BE2C (cell line): Measurements from ENCODE around the gene TGM3.

Source experiments
- DNase-seq: peaks from one replicate; pipeline ENCODE4 v3.0.0-alpha.2; 2020
- H3K27me3 ChIP-seq: fragments of 250-450 bp; sonication (Bioruptor Pico); 2 replicates; pipeline ENCODE4 v1.5.1; 2020; ENCODE audit warnings: mild to moderate bottlenecking
- H3K36me3 ChIP-seq: fragments of 250-450 bp; sonication (Bioruptor Pico); 2 replicates; pipeline ENCODE4 v1.5.1; 2020; ENCODE audit warnings: mild to moderate bottlenecking
- H3K4me1 ChIP-seq: fragments of 250-450 bp; sonication (Bioruptor Pico); 2 replicates; pipeline ENCODE4 v1.5.1; 2020
- H3K4me3 ChIP-seq: 2 replicates; pipeline ENCODE4 v1.5.1; 2011; ENCODE audit warnings: low read depth, low read length
- H3K9me3 ChIP-seq: fragments of 250-450 bp; sonication (Bioruptor Pico); 2 replicates; pipeline ENCODE4 v1.5.1; 2020
- TF ChIP-seq, protein P1 (sequence below): IDR thresholded peaks from 2 replicates; pipeline ENCODE4 v1.5.1; 2012; ENCODE audit warnings: mild to moderate bottlenecking, low read depth, low read length

TGM3 gene

DNA sequence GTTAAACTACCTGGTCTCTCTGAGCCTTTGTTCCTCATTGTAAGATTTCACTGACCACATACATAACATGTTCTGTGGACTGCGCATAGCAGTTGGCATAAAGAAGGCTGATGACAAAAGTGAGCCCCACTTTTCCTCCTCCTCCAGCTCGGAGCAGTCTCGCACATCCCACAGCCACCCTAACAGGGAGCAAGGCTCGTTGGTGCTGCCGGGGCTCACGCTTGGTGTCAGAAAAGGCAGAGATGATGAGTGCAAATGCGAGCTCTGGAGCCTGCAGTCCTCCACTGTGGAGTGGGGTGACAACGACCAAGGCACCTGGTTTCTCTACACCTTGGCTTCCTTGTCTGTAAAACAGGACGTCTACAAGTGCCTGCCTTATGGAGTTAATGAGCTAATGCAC lies 9.7 kb downstream of the TGM3 start:
- Histone ChIP-seq H3K9me3 (no peaks in the 10 kb centered on the region), H3K4me1 (no peaks in the 10 kb centered on the region), H3K36me3 (no peaks in the 10 kb centered on the region), H3K4me3 (no peak overlapping the region), H3K27me3 (no peaks in the 10 kb centered on the region)
- TF ChIP-seq, protein P1, sequence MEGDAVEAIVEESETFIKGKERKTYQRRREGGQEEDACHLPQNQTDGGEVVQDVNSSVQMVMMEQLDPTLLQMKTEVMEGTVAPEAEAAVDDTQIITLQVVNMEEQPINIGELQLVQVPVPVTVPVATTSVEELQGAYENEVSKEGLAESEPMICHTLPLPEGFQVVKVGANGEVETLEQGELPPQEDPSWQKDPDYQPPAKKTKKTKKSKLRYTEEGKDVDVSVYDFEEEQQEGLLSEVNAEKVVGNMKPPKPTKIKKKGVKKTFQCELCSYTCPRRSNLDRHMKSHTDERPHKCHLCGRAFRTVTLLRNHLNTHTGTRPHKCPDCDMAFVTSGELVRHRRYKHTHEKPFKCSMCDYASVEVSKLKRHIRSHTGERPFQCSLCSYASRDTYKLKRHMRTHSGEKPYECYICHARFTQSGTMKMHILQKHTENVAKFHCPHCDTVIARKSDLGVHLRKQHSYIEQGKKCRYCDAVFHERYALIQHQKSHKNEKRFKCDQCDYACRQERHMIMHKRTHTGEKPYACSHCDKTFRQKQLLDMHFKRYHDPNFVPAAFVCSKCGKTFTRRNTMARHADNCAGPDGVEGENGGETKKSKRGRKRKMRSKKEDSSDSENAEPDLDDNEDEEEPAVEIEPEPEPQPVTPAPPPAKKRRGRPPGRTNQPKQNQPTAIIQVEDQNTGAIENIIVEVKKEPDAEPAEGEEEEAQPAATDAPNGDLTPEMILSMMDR = no peak
- DNase-seq = no peak

DNA sequence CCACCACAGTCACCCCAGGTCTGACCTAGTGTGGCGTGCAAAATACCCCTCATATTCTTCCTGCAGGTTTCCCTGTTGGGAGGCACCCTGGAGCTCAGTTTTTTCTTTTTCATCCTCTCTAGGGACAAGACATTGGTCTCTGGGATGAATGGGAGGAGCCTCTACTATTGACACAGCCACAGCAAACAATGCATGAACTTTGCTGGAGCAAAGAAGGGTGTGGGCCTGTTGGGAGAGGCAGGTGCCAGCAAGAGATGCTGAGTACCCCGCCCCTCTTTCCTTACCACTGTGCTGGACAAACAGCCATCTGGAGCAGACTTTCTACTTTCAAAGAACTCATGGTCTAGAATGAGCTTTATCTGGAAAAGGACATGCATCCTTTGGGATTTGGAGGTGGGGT lies 10.1 kb downstream of the TGM3 start:
- DNase-seq = no peak
- TF ChIP-seq, protein P1 = no peak
- Histone ChIP-seq H3K27me3 (no peaks in the 10 kb centered on the region), H3K36me3 (no peaks in the 10 kb centered on the region), H3K4me3 (no peak overlapping the region), H3K9me3 (no peaks in the 10 kb centered on the region), H3K4me1 (no peaks in the 10 kb centered on the region)

DNA sequence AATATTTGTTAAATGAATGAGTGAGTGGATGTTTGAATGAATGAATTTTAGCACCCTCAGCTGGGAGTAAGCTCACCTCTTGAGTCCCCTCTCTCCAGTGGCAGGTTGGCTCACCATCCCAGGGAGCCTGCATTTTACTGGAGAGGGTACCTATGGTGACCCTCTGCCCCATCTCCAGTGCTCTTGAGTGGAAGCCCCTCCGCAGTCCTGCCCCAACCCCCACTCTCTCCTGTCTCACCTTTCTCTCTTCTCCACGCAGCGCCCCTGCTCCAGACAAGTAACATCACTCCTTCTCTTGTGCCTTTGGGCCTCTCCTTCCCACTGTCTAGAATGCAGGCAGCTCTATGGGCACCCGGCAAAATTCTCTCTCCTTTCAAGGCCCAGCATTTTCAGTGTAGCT lies 11.3 kb downstream of the TGM3 start:
- Histone ChIP-seq H3K36me3 (no peaks in the 10 kb centered on the region), H3K9me3 (no peaks in the 10 kb centered on the region), H3K4me3 (no peak overlapping the region), H3K27me3 (no peaks in the 10 kb centered on the region), H3K4me1 (no peaks in the 10 kb centered on the region)
- TF ChIP-seq, protein P1 = no peak
- DNase-seq = no peak

DNA sequence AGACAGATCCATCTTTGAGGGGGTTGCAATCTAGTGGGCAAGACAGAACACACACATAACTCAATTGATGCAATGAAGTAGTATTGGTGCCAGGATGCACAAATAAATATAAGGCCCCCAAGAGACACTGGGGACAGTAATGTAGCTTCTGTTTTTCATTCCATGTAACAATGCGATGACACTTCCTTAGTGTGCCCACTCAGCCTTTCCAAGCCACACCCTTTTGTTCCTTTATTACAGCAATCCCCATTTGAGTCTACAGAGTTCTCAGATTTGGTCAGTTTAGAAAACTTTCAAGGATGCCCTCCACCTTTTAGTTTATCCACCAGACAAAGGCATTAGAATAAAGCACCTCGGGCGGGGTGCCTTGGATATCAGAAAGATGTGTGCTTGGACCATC lies 15.5 kb downstream of the TGM3 start:
- no peaks in the 10 kb centered on the region; the same call in 1 of the 2 replicates for H3K4me1 ChIP-seq
- no peaks in the 10 kb centered on the region for H3K36me3 ChIP-seq
- no peak for DNase-seq

DNA sequence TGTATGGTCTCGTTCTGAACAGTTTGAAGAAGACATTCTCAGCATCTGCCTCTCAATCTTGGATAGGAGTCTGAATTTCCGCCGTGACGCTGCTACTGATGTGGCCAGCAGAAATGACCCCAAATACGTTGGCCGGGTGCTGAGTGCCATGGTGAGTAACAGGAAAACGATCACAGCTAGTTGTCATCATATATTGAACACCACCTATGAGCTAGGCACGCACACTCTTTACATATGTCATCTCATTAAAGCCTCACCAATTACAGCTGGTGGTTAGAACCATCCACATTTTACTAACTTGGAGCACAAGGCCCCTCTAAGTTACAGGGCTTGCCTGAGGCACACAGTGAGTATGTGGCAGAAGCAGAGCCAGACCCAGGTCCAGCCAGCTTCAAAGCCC lies 17.1 kb downstream of the TGM3 start:
- no peaks in the 10 kb centered on the region for H3K36me3 ChIP-seq
- no peaks in the 10 kb centered on the region for H3K9me3 ChIP-seq
- no peak for DNase-seq
- no peaks in the 10 kb centered on the region for H3K27me3 ChIP-seq
- no peaks in the 10 kb centered on the region; the same call in 1 of the 2 replicates for H3K4me1 ChIP-seq
- no peak overlapping the region for H3K4me3 ChIP-seq
- TF ChIP-seq, protein P1 = no peak

More for the DNA sequence above, 15.5 kb downstream of the TGM3 start:
- H3K4me3 ChIP-seq = no peak overlapping the region
- H3K9me3 ChIP-seq = no peaks in the 10 kb centered on the region
- TF ChIP-seq, protein P1 = no peak
- H3K27me3 ChIP-seq = no peaks in the 10 kb centered on the region

DNA sequence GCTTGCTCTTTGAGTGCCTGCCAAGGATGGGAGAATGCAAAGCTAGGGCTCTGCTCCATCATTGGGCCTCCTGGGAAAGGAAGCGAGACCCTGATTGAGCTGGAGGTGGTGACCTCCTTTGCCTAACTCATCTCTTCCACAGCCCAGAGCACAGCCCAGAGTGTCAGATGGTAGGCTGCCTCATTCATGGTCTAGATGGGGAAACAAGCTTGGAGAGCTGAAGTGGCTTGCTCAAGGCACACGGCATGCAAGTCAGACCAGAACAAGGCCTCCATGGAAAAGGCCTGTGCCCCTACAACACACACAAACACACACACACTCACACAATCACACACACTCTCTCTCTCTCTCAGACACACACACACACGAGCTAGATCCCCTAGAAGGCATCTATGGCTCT lies 17.5 kb downstream of the TGM3 start:
- Histone ChIP-seq H3K4me3 (no peak overlapping the region), H3K27me3 (no peaks in the 10 kb centered on the region), H3K4me1 (no peaks in the 10 kb centered on the region; the same call in 1 of the 2 replicates), H3K9me3 (no peaks in the 10 kb centered on the region), H3K36me3 (no peaks in the 10 kb centered on the region)
- DNase-seq = no peak
- TF ChIP-seq, protein P1 = no peak
